Transverse colon (tissue), 4 donors: Measurements from ENCODE around the gene DPYD. TPM values are rescaled to one million over a fixed set of nuclear protein-coding genes. Genes with fewer than 3 reads are reported as not detected.
A peak's percentile ranks its signal among the peaks of the same experiment; 100 is the strongest.

Experiments
- DNase-seq: peaks from one replicate; pipeline ENCODE4 v3.0.0-alpha.2; 2019
- H3K27ac ChIP-seq, 4 donors: fragments of 200-600 bp; sonication (generic); 2 replicates each; pipeline ENCODE4 v1.5.1; 2016 to 2018; ENCODE audit warnings: inconsistent platforms in 4 of 4
- H3K27me3 ChIP-seq: fragments of 200-600 bp; sonication (generic); 2 replicates; pipeline ENCODE4 v1.5.1; 2017; ENCODE audit warnings: inconsistent platforms
- H3K36me3 ChIP-seq, 4 donors: fragments of 200-600 bp; sonication (generic); 2 replicates each; pipeline ENCODE4 v1.5.1; 2017 to 2019; ENCODE audit warnings: inconsistent platforms in 4 of 4
- H3K4me1 ChIP-seq, 4 donors: fragments of 200-600 bp; sonication (generic); 2 replicates each; pipeline ENCODE4 v1.5.1; 2017 to 2020; ENCODE audit warnings: inconsistent platforms in 4 of 4
- H3K4me3 ChIP-seq, 4 donors: fragments of 200-600 bp; sonication (generic); 1 replicate in 1 of 4; 2 replicates in 3 of 4; pipeline versions ENCODE4 v1.5.1 to v1.6.1; 2017 to 2019; ENCODE audit warnings: inconsistent platforms in 4 of 4
- H3K9me3 ChIP-seq, 2 donors: fragments of 200-600 bp; sonication (generic); 2 replicates each; pipeline ENCODE4 v1.5.1; 2017 to 2019; ENCODE audit warnings: inconsistent platforms in 2 of 2
- EP300 ChIP-seq: sonication (generic); formaldehyde crosslinking; IDR thresholded peaks from one replicate; pipeline ENCODE4 v1.6.1; 2017; ENCODE audit warnings: antibody characterized with exemption, low read depth
- POLR2A ChIP-seq: fragments of 450-650 bp; IDR thresholded peaks from one replicate; pipeline ENCODE4 v1.6.1; 2016; ENCODE audit warnings: antibody characterized with exemption, mild to moderate bottlenecking, moderate library complexity
- POLR2AphosphoS5 ChIP-seq, 3 donors: sonication (generic); formaldehyde crosslinking; IDR thresholded peaks; one replicate each; pipeline ENCODE4 v1.6.1; 2016; ENCODE audit warnings: antibody characterized with exemption in 3 of 3
- WGBS, 2 donors: methylation state at CpG; one replicate each; pipeline ENCODE4 v1.1.5; 2018; ENCODE audit warnings: low coverage in 1 of 2; 5-methylcytosine and 5-hydroxymethylcytosine counted together
- in situ Hi-C, 4 donors: fragments of 200-750 bp; cut with MboI; loops; one replicate each; pipeline versions ENCODE4 v1.15.0 to v1.15.1; 2017; ENCODE audit warnings: low sequenced_read_pairs in 3 of 4, low pct_ligation_motif_present in 1 of 4, low pct_unique_long_range_greater_than_20kb in 1 of 4
- intact Hi-C: fragments of 100-400 bp; cut with DNase I; formaldehyde crosslinking; loops from one replicate; pipeline ENCODE4 v1.15.1; 2023; ENCODE audit warnings: low total_unique reads
- total RNA-seq, 4 donors: library from RNA; depleted of rRNA; stranded (reverse); fragments of >200 nt; gene quantifications; one replicate each; pipeline ENCODE4 v1.1.0, GENCODE V29; 2016
- TF ChIP-seq, protein P1 (sequence below), 5 experiments: fragments of 200-600 bp in 3 of 5; fragments of 450-650 bp in 2 of 5; sonication (generic) in 3 of 5; IDR thresholded peaks; 1 replicate in 2 of 5; 2 replicates in 3 of 5; pipeline ENCODE4 v1.5.1; 2016 to 2017; ENCODE audit warnings: antibody characterized with exemption in 5 of 5, inconsistent platforms in 3 of 5, mild to moderate bottlenecking in 2 of 5, moderate library complexity in 1 of 5

The DPYD gene
- total RNA-seq, 4 donors from 2014 or later = 11.2 to 34.8 (median 26.0) TPM

DNA sequence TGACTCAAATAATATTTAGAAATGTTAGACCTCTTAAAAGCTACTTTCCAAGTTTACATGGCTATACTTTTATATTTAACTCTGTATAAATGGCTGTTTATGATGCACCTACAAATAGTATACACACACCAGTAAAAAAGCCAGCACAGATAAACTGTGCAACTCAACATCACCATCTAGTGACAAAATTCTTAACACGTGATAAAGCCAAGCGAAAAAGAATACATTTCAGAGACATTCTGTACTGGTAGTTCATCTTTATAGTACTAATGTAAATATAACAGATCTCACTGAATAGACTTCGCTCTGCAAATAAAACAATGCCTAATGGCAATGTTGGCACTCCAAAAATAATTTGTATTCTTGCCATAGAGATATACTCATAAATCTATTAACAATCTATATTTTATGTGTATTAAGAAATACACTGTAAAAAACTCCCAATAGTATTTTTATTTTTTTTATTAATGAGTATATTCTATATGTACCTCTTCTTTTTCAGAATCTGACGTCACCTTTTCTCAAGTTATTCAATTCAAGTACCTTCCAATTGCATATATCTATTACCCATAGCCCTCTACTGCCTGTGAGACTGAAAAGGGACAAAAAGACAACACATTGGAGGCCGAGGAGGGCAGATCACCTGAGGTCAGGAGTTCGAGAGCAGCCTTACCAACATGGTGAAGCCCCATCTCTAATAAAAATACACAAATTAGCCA lies 100.2 kb downstream of the DPYD start:
- TF ChIP-seq, protein P1, sequence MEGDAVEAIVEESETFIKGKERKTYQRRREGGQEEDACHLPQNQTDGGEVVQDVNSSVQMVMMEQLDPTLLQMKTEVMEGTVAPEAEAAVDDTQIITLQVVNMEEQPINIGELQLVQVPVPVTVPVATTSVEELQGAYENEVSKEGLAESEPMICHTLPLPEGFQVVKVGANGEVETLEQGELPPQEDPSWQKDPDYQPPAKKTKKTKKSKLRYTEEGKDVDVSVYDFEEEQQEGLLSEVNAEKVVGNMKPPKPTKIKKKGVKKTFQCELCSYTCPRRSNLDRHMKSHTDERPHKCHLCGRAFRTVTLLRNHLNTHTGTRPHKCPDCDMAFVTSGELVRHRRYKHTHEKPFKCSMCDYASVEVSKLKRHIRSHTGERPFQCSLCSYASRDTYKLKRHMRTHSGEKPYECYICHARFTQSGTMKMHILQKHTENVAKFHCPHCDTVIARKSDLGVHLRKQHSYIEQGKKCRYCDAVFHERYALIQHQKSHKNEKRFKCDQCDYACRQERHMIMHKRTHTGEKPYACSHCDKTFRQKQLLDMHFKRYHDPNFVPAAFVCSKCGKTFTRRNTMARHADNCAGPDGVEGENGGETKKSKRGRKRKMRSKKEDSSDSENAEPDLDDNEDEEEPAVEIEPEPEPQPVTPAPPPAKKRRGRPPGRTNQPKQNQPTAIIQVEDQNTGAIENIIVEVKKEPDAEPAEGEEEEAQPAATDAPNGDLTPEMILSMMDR (IDR thresholded peaks at IDR 0.05) = peak; percentile 30 to 46 (median 34)
- TF ChIP-seq POLR2AphosphoS5 (IDR thresholded peaks at IDR 0.05) = no peak
- no peak for DNase-seq
- Histone ChIP-seq H3K27ac (no peak overlapping the region), H3K36me3 (no peaks in the 10 kb centered on the region), H3K4me3 (no peak overlapping the region), H3K4me1 (no peaks in the 10 kb centered on the region), H3K9me3 (no peaks in the 10 kb centered on the region), H3K27me3 (no peaks in the 10 kb centered on the region)
- intact Hi-C loops (no loop called here), in situ Hi-C loops (no loop called here)
- 43 to 47% methylated on average over 4 to 6 of the region's 6 CpGs for WGBS, 2 donors

DNA sequence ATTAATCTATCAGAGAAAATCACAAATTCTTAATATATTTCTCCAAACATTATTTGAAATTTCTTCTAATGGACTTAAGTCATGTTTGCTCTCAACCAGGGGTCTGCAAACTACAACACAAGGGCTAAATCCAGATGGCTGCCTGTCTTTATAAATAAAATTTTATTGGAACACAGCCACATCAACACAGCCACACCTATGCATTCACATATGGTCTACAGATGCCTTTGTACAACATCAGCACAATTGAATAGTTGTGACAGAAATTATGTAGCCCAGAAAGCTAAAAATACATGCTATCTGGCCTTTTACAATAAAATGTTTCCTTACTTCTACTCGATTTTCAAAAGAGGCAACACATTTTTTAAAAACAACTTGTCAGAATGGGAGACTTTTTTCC lies 103.9 kb downstream of the DPYD start:
- H3K9me3 ChIP-seq = no peaks in the 10 kb centered on the region
- no peaks in the 10 kb centered on the region for H3K4me1 ChIP-seq
- H3K4me3 ChIP-seq = no peak overlapping the region
- WGBS, 2 donors = 61 to 64% methylated on average over 1 of the region's 1 CpG
- DNase-seq = no peak
- no peak overlapping the region for H3K27ac ChIP-seq
- TF ChIP-seq POLR2AphosphoS5 (IDR thresholded peaks at IDR 0.05) (no peak), POLR2A (no peak), EP300 (no peak)
- TF ChIP-seq, protein P1 (IDR thresholded peaks at IDR 0.05) = no peak
- no peaks in the 10 kb centered on the region for H3K36me3 ChIP-seq
- in situ Hi-C loops (no loop called here), intact Hi-C loops (no loop called here)
- no peaks in the 10 kb centered on the region for H3K27me3 ChIP-seq

DNA sequence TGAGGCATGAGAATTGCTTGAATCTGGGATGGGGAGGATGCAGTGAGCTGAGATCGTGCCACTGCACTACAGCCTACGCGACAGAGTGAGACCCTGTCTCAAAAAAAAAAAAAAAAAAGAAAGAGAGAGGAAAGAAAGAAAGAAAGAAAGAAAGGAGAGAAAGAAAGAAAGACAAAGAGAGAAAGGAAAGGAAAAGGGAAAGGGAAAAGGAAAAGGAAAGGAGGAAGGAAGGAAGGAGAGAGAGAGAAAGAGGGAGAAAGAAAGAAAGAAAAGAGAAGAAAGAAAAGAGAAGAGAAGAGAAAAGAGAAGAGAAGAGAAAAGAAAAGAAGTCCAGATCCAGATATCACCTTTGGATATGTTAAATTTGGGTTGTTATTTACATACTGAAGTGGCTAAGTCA lies 106.0 kb downstream of the DPYD start:
- H3K27me3 ChIP-seq = no peaks in the 10 kb centered on the region
- in situ Hi-C loops (no loop called here), intact Hi-C loops (no loop called here)
- H3K4me3 ChIP-seq = no peak overlapping the region
- DNase-seq = no peak
- 98% methylated on average over 3 of the region's 3 CpGs; no CpG with 5 or more reads in 1 of the 2 donors for WGBS, 2 donors
- H3K36me3 ChIP-seq = no peaks in the 10 kb centered on the region
- no peak overlapping the region for H3K27ac ChIP-seq
- no peaks in the 10 kb centered on the region for H3K4me1 ChIP-seq
- TF ChIP-seq, protein P1 (IDR thresholded peaks at IDR 0.05) = no peak
- TF ChIP-seq EP300 (no peak), POLR2AphosphoS5 (IDR thresholded peaks at IDR 0.05) (no peak), POLR2A (no peak)
- no peaks in the 10 kb centered on the region for H3K9me3 ChIP-seq

DNA sequence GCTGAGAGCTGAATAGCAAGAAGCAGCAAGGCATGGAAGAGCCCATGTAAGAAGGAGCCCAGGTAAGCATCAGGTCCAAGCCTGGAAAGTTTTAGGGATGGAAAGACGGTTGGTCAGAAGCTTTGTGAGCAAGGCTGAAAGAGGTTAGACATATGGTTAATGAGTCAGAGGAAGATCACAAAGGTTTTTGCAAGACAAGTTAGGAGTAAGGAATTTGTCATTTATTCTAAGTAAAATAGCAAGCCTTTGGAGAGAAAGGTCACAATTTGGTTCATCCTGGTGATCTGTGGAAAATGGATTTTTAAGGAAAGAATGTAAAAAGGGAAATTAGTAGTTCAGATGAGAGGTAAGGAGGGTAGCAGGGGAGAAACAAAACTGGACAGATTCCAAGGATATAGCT lies 106.7 kb downstream of the DPYD start:
- in situ Hi-C loops = no loop called here
- no peaks in the 10 kb centered on the region for H3K36me3 ChIP-seq
- H3K4me3 ChIP-seq = no peak overlapping the region
- no peaks in the 10 kb centered on the region for H3K4me1 ChIP-seq
- H3K27me3 ChIP-seq = no peaks in the 10 kb centered on the region
- no peaks in the 10 kb centered on the region for H3K9me3 ChIP-seq
- WGBS, 2 donors = 92 to 100% methylated on average over 1 of the region's 1 CpG
- H3K27ac ChIP-seq = no peak overlapping the region
- TF ChIP-seq, protein P1 (IDR thresholded peaks at IDR 0.05) = no peak
- TF ChIP-seq POLR2AphosphoS5 (IDR thresholded peaks at IDR 0.05) (no peak), EP300 (no peak), POLR2A (no peak)
- no peak for DNase-seq
- intact Hi-C loops = no loop called here
